C4-2B (cell line): ENCODE measurements around the gene CYS1.

Experiments
- ZFX ChIP-seq: fragments of 450-650 bp; IDR thresholded peaks from 2 replicates; pipeline ENCODE4 v1.6.1; 2017
- TF ChIP-seq, protein P1 (sequence below): fragments of 450-650 bp; conservative IDR thresholded peaks from 2 replicates; pipeline ENCODE4 v1.5.1; 2017; ENCODE audit warnings: mild to moderate bottlenecking

DNA sequence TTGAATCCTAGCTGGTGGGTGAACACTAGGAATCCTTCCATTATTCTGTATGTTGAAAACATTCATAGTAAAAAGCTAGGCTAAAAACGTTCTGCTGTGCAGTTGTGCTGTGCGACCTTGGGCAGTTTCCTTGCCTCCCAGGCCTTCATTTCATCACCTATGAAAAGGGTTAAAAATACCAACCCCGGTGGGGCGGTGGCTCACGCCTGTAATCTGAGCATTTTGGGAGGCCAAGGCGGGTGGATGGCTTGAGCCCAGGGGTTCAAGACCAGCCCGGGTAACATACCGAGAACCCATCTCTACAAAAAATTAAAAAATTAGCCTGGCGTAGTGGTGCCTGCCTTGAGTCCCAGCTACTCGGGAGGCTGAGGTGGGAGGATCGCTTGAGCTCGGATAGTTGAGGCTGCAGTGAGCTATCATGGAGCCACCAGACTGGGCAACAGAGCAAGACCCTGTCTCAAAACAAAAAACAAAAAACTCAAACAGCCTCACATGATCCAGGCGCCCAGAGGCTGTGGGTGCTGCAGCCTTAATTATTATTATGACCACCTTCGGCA lies 39.5 kb upstream of the CYS1 start:
- TF ChIP-seq, protein P1, sequence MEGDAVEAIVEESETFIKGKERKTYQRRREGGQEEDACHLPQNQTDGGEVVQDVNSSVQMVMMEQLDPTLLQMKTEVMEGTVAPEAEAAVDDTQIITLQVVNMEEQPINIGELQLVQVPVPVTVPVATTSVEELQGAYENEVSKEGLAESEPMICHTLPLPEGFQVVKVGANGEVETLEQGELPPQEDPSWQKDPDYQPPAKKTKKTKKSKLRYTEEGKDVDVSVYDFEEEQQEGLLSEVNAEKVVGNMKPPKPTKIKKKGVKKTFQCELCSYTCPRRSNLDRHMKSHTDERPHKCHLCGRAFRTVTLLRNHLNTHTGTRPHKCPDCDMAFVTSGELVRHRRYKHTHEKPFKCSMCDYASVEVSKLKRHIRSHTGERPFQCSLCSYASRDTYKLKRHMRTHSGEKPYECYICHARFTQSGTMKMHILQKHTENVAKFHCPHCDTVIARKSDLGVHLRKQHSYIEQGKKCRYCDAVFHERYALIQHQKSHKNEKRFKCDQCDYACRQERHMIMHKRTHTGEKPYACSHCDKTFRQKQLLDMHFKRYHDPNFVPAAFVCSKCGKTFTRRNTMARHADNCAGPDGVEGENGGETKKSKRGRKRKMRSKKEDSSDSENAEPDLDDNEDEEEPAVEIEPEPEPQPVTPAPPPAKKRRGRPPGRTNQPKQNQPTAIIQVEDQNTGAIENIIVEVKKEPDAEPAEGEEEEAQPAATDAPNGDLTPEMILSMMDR = no peak
- no peak for TF ChIP-seq ZFX
